HG02763 (cell line): ENCODE measurements around the gene GRIK1.

Experiments used
- ATAC-seq: cut with Tn5 transposase; IDR thresholded peaks from one replicate; pipeline ENCODE4 v1.9.1; 2021; ENCODE audit warnings: mild to moderate bottlenecking, moderate library complexity; ENCODE audit not compliant: unreplicated experiment

The GRIK1 gene

GRCh38 chr21:29499229-29499628, 440.6 kb downstream of the GRIK1 start:
- no peak for ATAC-seq

- no peak for ATAC-seq
Observed at GRCh38 chr21:29496337-29496736, 443.5 kb downstream of the GRIK1 start.

GRCh38 chr21:29490016-29490415, 449.8 kb downstream of the GRIK1 start:
- no peak for ATAC-seq

- ATAC-seq, result no peak
Observed at GRCh38 chr21:29487154-29487553, 452.6 kb downstream of the GRIK1 start.
